ENCODE results near the gene ZSCAN10.

The ZSCAN10 gene

GRCh38 chr16:3101018-3101840 lies 2.1 kb upstream of the ZSCAN10 start:
- no peaks in the 10 kb centered on the region for H3K79me1 ChIP-seq (replicated peaks; ENCODE audit: low read length, poor library complexity, severe bottlenecking)
- no peak overlapping the region for H2BK5ac ChIP-seq (ENCODE audit: low read depth, low read length, poor library complexity, severe bottlenecking)
- 66% methylated on average over 23 of the region's 29 CpGs for WGBS
- H3K4me1 ChIP-seq (ENCODE audit: control insufficient read depth, insufficient read depth, low read depth, low read length) = peaks cover 13% of the 10 kb centered on the region
- H3K18ac ChIP-seq (ENCODE audit: low read depth in 1 of 2, low read length in 2 of 2) = peak overlapping the region in 1 of 2 experiments; percentile 2
- H2BK12ac ChIP-seq (ENCODE audit: low read length in 2 of 2) = peak overlapping the region in 1 of 2 experiments; percentile 83
- no peak overlapping the region for H4K91ac ChIP-seq (ENCODE audit: low read length)
- no peak overlapping the region for H3K23ac ChIP-seq (ENCODE audit: low read length in 2 of 2)
- H3K27ac ChIP-seq (ENCODE audit: low read length, poor library complexity, severe bottlenecking) = no peak overlapping the region
- H3K14ac ChIP-seq (ENCODE audit: low read length in 2 of 2) = no peak overlapping the region
- no peaks in the 10 kb centered on the region for H3K9me3 ChIP-seq (ENCODE audit: control insufficient read depth, low read length)
- no peak overlapping the region for H2BK15ac ChIP-seq (ENCODE audit: low read depth, poor library complexity, severe bottlenecking)
- H2AK5ac ChIP-seq (ENCODE audit: low read length, severe bottlenecking) = no peak overlapping the region
- H3K4ac ChIP-seq (ENCODE audit: low read depth in 1 of 2, low read length in 2 of 2) = no peak overlapping the region
- H2AFZ ChIP-seq (ENCODE audit: low read depth, low read length) = no peak overlapping the region
- peak overlapping the region; percentile 86 for H4K8ac ChIP-seq (ENCODE audit: low read length)
- H3K27me3 ChIP-seq (ENCODE audit: control insufficient read depth in 1 of 2, insufficient read depth in 1 of 2, low read length in 2 of 2) = peaks cover 19 to 29% of the 10 kb centered on the region in 2 experiments
- no peak overlapping the region for H3K4me2 ChIP-seq (ENCODE audit: low read length, poor library complexity, severe bottlenecking)
- H3K4me3 ChIP-seq (ENCODE audit: insufficient read depth in 1 of 2, low read depth in 1 of 2, low read length in 2 of 2) = peak overlapping the region in 1 of 2 experiments; percentile 11
- H2BK120ac ChIP-seq (ENCODE audit: low read depth, low read length) = no peak overlapping the region
- peak; percentile 34 for DNase-seq
- no peak overlapping the region for H3K9ac ChIP-seq (ENCODE audit: low read length)
- no peaks in the 10 kb centered on the region for H3K36me3 ChIP-seq (ENCODE audit: control insufficient read depth in 1 of 2, insufficient read depth in 2 of 2, low read depth in 1 of 2, low read length in 2 of 2)

DNA sequence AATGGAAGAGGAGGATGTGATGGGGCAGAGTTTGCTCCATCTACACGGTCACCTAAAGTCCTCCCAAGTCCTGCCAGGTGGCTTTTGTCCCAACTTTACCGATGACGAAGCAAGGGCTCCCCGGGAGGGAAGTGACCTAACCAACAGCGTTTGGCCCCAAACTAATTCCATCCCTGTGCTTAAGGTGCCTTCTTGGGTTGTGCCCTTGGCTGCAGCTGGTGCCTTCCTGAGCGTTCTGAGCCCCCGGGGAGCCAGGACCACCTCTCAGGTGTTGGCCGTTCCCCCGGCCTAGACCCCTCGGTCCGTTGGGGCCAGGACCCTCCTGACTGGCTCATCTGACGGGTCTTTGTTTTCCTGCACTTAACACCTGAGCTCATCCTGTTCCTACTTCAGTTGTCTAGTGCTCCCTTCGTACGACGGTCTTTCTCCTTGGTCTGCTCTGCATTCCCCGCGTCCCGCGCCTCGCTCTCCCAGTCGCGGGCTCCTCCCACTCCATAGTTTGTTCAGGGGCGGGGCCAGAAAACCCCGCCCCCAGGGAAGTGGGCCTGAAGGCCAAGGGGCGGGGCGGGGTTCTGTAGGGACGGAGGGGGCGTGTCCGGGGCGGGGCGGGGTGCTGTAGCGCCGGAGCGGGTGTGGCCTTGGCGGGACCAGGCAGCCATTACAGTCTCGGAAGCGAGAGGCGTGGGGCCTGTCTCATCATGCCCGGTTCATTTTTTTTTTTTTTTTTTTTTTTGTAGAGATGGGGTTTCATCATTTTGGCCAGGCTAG lies 822 bp upstream of the ZSCAN10 start:
- no peak overlapping the region for H3K18ac ChIP-seq (ENCODE audit: low read depth in 1 of 2, low read length in 2 of 2)
- no peaks in the 10 kb centered on the region for H3K9me3 ChIP-seq (ENCODE audit: control insufficient read depth, low read length)
- no peak overlapping the region for H2BK15ac ChIP-seq (ENCODE audit: low read depth, poor library complexity, severe bottlenecking)
- H3K36me3 ChIP-seq (ENCODE audit: control insufficient read depth in 1 of 2, insufficient read depth in 2 of 2, low read depth in 1 of 2, low read length in 2 of 2) = no peaks in the 10 kb centered on the region
- no peak overlapping the region for H2AFZ ChIP-seq (ENCODE audit: low read depth, low read length)
- H3K14ac ChIP-seq (ENCODE audit: low read length in 2 of 2) = no peak overlapping the region
- H3K27me3 ChIP-seq (ENCODE audit: control insufficient read depth in 1 of 2, insufficient read depth in 1 of 2, low read length in 2 of 2) = peaks cover 19 to 29% of the 10 kb centered on the region in 2 experiments
- H3K79me1 ChIP-seq (replicated peaks; ENCODE audit: low read length, poor library complexity, severe bottlenecking) = no peaks in the 10 kb centered on the region
- peaks cover 11% of the 10 kb centered on the region for H3K4me1 ChIP-seq (ENCODE audit: control insufficient read depth, insufficient read depth, low read depth, low read length)
- peak overlapping the region; percentile 41 for H4K8ac ChIP-seq (ENCODE audit: low read length)
- H3K4ac ChIP-seq (ENCODE audit: low read depth in 1 of 2, low read length in 2 of 2) = no peak overlapping the region
- H2BK5ac ChIP-seq (ENCODE audit: low read depth, low read length, poor library complexity, severe bottlenecking) = no peak overlapping the region
- peak overlapping the region; percentile 5 for H3K4me2 ChIP-seq (ENCODE audit: low read length, poor library complexity, severe bottlenecking)
- H2BK120ac ChIP-seq (ENCODE audit: low read depth, low read length) = no peak overlapping the region
- no peak overlapping the region for H3K23ac ChIP-seq (ENCODE audit: low read length in 2 of 2)
- H2BK12ac ChIP-seq (ENCODE audit: low read length in 2 of 2) = no peak overlapping the region
- no peak overlapping the region for H3K9ac ChIP-seq (ENCODE audit: low read length)
- peak overlapping the region in 1 of 2 experiments; percentile 45 for H3K4me3 ChIP-seq (ENCODE audit: insufficient read depth in 1 of 2, low read depth in 1 of 2, low read length in 2 of 2)
- no peak overlapping the region for H2AK5ac ChIP-seq (ENCODE audit: low read length, severe bottlenecking)
- WGBS = 8% methylated on average over 28 of the region's 39 CpGs
- H4K91ac ChIP-seq (ENCODE audit: low read length) = no peak overlapping the region
- H3K27ac ChIP-seq (ENCODE audit: low read length, poor library complexity, severe bottlenecking) = no peak overlapping the region
- DNase-seq = peak; percentile 89

DNA sequence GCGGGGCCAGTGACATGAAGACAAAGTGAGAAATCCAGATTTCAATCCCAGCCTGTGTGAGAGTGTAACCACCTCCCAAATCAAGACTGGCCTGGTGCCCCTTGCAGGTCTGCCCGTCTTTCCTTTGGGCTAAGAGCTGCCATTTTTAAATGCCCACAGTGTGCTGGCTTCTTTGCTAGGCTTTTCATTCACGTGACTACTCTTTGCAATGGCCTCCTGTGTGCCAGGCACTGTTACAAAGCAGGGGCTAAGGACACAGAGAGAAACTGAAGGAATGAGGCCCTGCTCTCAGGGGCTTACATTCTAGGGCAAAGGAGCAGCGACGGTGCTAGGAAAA lies 269 bp upstream of the ZSCAN10 start:
- H2BK120ac ChIP-seq (ENCODE audit: low read depth, low read length) = no peak overlapping the region
- no peak overlapping the region for H3K18ac ChIP-seq (ENCODE audit: low read depth in 1 of 2, low read length in 2 of 2)
- H3K79me1 ChIP-seq (replicated peaks; ENCODE audit: low read length, poor library complexity, severe bottlenecking) = no peaks in the 10 kb centered on the region
- no peak overlapping the region for H3K27ac ChIP-seq (ENCODE audit: low read length, poor library complexity, severe bottlenecking)
- peaks cover 19 to 29% of the 10 kb centered on the region in 2 experiments for H3K27me3 ChIP-seq (ENCODE audit: control insufficient read depth in 1 of 2, insufficient read depth in 1 of 2, low read length in 2 of 2)
- WGBS = 35% methylated on average over 5 of the region's 5 CpGs
- H2BK5ac ChIP-seq (ENCODE audit: low read depth, low read length, poor library complexity, severe bottlenecking) = no peak overlapping the region
- no peak overlapping the region for H2AFZ ChIP-seq (ENCODE audit: low read depth, low read length)
- H3K9ac ChIP-seq (ENCODE audit: low read length) = no peak overlapping the region
- no peak overlapping the region for H3K14ac ChIP-seq (ENCODE audit: low read length in 2 of 2)
- H3K4me2 ChIP-seq (ENCODE audit: low read length, poor library complexity, severe bottlenecking) = no peak overlapping the region
- peaks cover 11% of the 10 kb centered on the region for H3K4me1 ChIP-seq (ENCODE audit: control insufficient read depth, insufficient read depth, low read depth, low read length)
- no peak overlapping the region for H2BK12ac ChIP-seq (ENCODE audit: low read length in 2 of 2)
- H2BK15ac ChIP-seq (ENCODE audit: low read depth, poor library complexity, severe bottlenecking) = no peak overlapping the region
- H3K36me3 ChIP-seq (ENCODE audit: control insufficient read depth in 1 of 2, insufficient read depth in 2 of 2, low read depth in 1 of 2, low read length in 2 of 2) = no peaks in the 10 kb centered on the region
- H4K91ac ChIP-seq (ENCODE audit: low read length) = no peak overlapping the region
- no peak overlapping the region for H3K4ac ChIP-seq (ENCODE audit: low read depth in 1 of 2, low read length in 2 of 2)
- no peak overlapping the region for H2AK5ac ChIP-seq (ENCODE audit: low read length, severe bottlenecking)
- H4K8ac ChIP-seq (ENCODE audit: low read length) = no peak overlapping the region
- no peak overlapping the region for H3K23ac ChIP-seq (ENCODE audit: low read length in 2 of 2)
- H3K9me3 ChIP-seq (ENCODE audit: control insufficient read depth, low read length) = no peaks in the 10 kb centered on the region
- no peak overlapping the region for H3K4me3 ChIP-seq (ENCODE audit: insufficient read depth in 1 of 2, low read depth in 1 of 2, low read length in 2 of 2)
- DNase-seq = no peak

DNA sequence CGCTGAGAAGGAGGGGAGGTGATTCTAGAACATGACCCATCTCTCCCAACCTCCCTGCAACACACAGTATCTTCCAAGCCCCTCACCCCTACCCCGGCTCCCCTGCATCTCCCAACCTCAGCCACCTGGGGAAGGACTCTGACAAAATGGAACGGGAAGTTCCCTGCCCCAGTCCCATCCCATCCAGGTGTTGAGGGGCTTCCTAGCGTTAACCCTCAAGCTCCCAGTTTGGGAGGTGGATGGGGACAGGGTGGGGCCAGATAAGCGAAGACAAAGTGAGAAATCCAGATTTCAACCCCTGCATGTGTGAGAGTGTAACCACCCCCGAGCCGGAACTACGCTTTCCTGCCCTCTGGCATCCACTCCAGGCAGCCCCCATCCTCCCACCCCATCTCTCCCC lies 1.8 kb downstream of the ZSCAN10 start:
- Histone ChIP-seq H3K4me2 (ENCODE audit: low read length, poor library complexity, severe bottlenecking) (no peak overlapping the region), H4K91ac (ENCODE audit: low read length) (no peak overlapping the region), H3K36me3 (ENCODE audit: control insufficient read depth in 1 of 2, insufficient read depth in 2 of 2, low read depth in 1 of 2, low read length in 2 of 2) (no peaks in the 10 kb centered on the region), H3K79me1 (replicated peaks; ENCODE audit: low read length, poor library complexity, severe bottlenecking) (no peaks in the 10 kb centered on the region), H2AFZ (ENCODE audit: low read depth, low read length) (no peak overlapping the region), H3K18ac (ENCODE audit: low read depth in 1 of 2, low read length in 2 of 2) (no peak overlapping the region), H2BK5ac (ENCODE audit: low read depth, low read length, poor library complexity, severe bottlenecking) (no peak overlapping the region), H3K27ac (ENCODE audit: low read length, poor library complexity, severe bottlenecking) (no peak overlapping the region), H3K4me1 (ENCODE audit: control insufficient read depth, insufficient read depth, low read depth, low read length) (peaks cover 11% of the 10 kb centered on the region), H3K4ac (ENCODE audit: low read depth in 1 of 2, low read length in 2 of 2) (no peak overlapping the region), H3K9ac (ENCODE audit: low read length) (no peak overlapping the region), H3K23ac (ENCODE audit: low read length in 2 of 2) (no peak overlapping the region), H3K9me3 (ENCODE audit: control insufficient read depth, low read length) (no peaks in the 10 kb centered on the region), H4K8ac (ENCODE audit: low read length) (no peak overlapping the region), H2AK5ac (ENCODE audit: low read length, severe bottlenecking) (no peak overlapping the region), H2BK15ac (ENCODE audit: low read depth, poor library complexity, severe bottlenecking) (no peak overlapping the region), H3K14ac (ENCODE audit: low read length in 2 of 2) (no peak overlapping the region), H3K4me3 (ENCODE audit: insufficient read depth in 1 of 2, low read depth in 1 of 2, low read length in 2 of 2) (no peak overlapping the region), H2BK12ac (ENCODE audit: low read length in 2 of 2) (no peak overlapping the region), H2BK120ac (ENCODE audit: low read depth, low read length) (no peak overlapping the region), H3K27me3 (ENCODE audit: control insufficient read depth in 1 of 2, insufficient read depth in 1 of 2, low read length in 2 of 2) (peaks cover 27 to 34% of the 10 kb centered on the region in 2 experiments)
- 44% methylated on average over 4 of the region's 8 CpGs for WGBS
- no peak for DNase-seq

All from mesenchymal stem cell (in vitro differentiated cells and primary cell).